NT2/D1 (cell line): ENCODE results near the gene RPL19.

Source experiments
- SUZ12 ChIP-seq: IDR thresholded peaks from 2 replicates; pipeline ENCODE4 v1.6.1; 2011; ENCODE audit not compliant: insufficient read length, insufficient read depth; ENCODE audit errors: extremely low read depth
- YY1 ChIP-seq: IDR thresholded peaks from 2 replicates; pipeline ENCODE4 v1.6.1; 2011; ENCODE audit not compliant: insufficient read length, insufficient read depth

GRCh38 chr17:39181303-39181702 lies 18.8 kb upstream of the RPL19 start:
- TF ChIP-seq SUZ12 (no peak), YY1 (no peak)
